NCI-H226 (cell line): Measurements from ENCODE around the gene CELSR1.

Experiments used
- DNase-seq: peaks from one replicate; pipeline ENCODE4 v3.0.0-alpha.2; 2015

CELSR1 gene

GRCh38 chr22:46457502-46458488 is 79.6 kb downstream of the CELSR1 start:
- peak; percentile 91 for DNase-seq

GRCh38 chr22:46456818-46457163 is 80.6 kb downstream of the CELSR1 start:
- DNase-seq, result no peak

GRCh38 chr22:46455446-46455845 is 82.0 kb downstream of the CELSR1 start:
- DNase-seq, result no peak

GRCh38 chr22:46454504-46455269 is 82.7 kb downstream of the CELSR1 start:
- DNase-seq, result peak; percentile 28

GRCh38 chr22:46453829-46454503 is 83.5 kb downstream of the CELSR1 start:
- DNase-seq, result no peak

- peak; percentile 6 for DNase-seq
Measured at GRCh38 chr22:46453006-46453828, 84.2 kb downstream of the CELSR1 start.

- DNase-seq, result no peak
Measured at GRCh38 chr22:46452195-46453005, 85.0 kb downstream of the CELSR1 start.

- DNase-seq, result no peak
Measured at GRCh38 chr22:46451741-46452140, 85.7 kb downstream of the CELSR1 start.

- no peak for DNase-seq
Measured at GRCh38 chr22:46450931-46451561, 86.4 kb downstream of the CELSR1 start.

GRCh38 chr22:46449974-46450745 is 87.3 kb downstream of the CELSR1 start:
- no peak for DNase-seq

- DNase-seq, result no peak
Measured at GRCh38 chr22:46449116-46449691, 88.2 kb downstream of the CELSR1 start.

GRCh38 chr22:46448333-46448732 is 89.1 kb downstream of the CELSR1 start:
- DNase-seq, result no peak

- DNase-seq, result no peak
Measured at GRCh38 chr22:46447906-46448305, 89.5 kb downstream of the CELSR1 start.

GRCh38 chr22:46446799-46447198 is 90.6 kb downstream of the CELSR1 start:
- DNase-seq, result no peak

- DNase-seq, result no peak
Measured at GRCh38 chr22:46445771-46446420, 91.5 kb downstream of the CELSR1 start.

GRCh38 chr22:46444390-46444854 is 93.0 kb downstream of the CELSR1 start:
- no peak for DNase-seq

GRCh38 chr22:46443850-46444389 is 93.5 kb downstream of the CELSR1 start:
- no peak for DNase-seq

GRCh38 chr22:46442217-46442853 is 95.1 kb downstream of the CELSR1 start:
- no peak for DNase-seq
